Measurements from ENCODE around the gene SCNM1.
A peak's percentile ranks its signal among the peaks of the same experiment; 100 is the strongest.

SCNM1 gene

DNA sequence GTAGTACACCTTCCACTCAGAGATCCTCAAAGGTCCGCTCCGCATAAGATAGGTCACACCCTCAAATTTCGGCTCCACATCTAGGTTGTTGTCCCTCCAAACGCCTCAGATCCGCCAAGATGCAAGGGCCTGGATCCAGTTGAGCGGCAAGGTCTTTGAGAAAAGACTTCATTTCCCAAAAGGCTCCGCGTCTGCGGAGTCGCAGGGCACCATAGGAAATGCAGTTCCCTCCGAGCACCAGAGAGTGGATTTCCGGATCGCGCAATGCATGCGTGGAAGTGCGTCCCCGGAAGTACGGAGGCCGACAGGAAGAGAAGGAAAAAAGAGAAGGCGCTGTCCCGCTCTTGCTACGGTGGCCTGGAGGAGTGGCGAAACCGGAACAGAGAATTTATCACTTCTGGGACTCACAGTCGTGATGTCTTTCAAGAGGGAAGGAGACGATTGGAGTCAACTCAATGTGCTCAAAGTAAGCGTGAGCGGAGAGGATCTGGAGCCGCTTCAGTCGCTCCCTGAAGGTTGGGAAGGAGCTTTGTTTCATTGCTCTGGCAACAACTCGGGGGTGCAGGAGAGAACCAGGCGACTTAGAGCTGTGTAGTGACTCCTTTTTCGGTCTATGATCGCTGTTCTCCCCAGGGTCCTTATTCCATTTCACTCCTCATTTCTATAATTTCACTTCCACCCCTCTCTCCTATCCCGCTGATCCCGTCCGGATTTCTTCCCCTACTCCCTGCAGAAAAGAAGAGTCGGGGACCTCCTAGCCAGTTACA is at the start of gene SCNM1, which contains the start of gene LYSMD1 (continued):
- TF ChIP-seq ZNF571 (tag by site-specific recombination; IDR thresholded peaks at IDR 0.05) (no peak), ZNF621 (tag by site-specific recombination; IDR thresholded peaks at IDR 0.05) (no peak), ZNF560 (tag by site-specific recombination; IDR thresholded peaks at IDR 0.05; ENCODE audit: borderline replicate concordance) (no peak), ZNF555 (tag by site-specific recombination; conservative IDR thresholded peaks at IDR 0.05) (no peak), ZNF629 (tag by site-specific recombination; IDR thresholded peaks at IDR 0.05) (peak; percentile 94), ZBTB8A (tag by site-specific recombination; IDR thresholded peaks at IDR 0.05) (peak; percentile 38), ZNF623 (tag by site-specific recombination; IDR thresholded peaks at IDR 0.05) (0 out of 2 replicates have a peak, but pooled peaks have one; percentile 7), BCL6B (tag by site-specific recombination; IDR thresholded peaks at IDR 0.05) (no peak), ZNF664 (tag by site-specific recombination; IDR thresholded peaks at IDR 0.05) (peak; percentile 26; the same call in 1 of the 2 replicates), ZFP37 (tag by site-specific recombination; IDR thresholded peaks at IDR 0.05) (0 out of 2 replicates have a peak, but pooled peaks have one; percentile 38), SALL2 (tag by site-specific recombination; IDR thresholded peaks at IDR 0.05; ENCODE audit: borderline replicate concordance) (no peak), ZNF843 (tag by site-specific recombination; IDR thresholded peaks at IDR 0.05) (0 out of 2 replicates have a peak, but pooled peaks have one; percentile 10), ZNF654 (tag by site-specific recombination; IDR thresholded peaks at IDR 0.05; ENCODE audit: low read depth) (no peak), YY1 (tag by site-specific recombination; IDR thresholded peaks at IDR 0.05) (0 out of 2 replicates have a peak, but pooled peaks have one; percentile 10), ZNF639 (tag by site-specific recombination; IDR thresholded peaks at IDR 0.05) (no peak; the same call in 1 of the 2 replicates), ZNF585B (tag by site-specific recombination; IDR thresholded peaks at IDR 0.05) (no peak), ZNF214 (tag by site-specific recombination; IDR thresholded peaks at IDR 0.05; ENCODE audit: borderline replicate concordance) (no peak), ZNF366 (tag by site-specific recombination; conservative IDR thresholded peaks at IDR 0.05) (peak; percentile 96), SP3 (tag by site-specific recombination; IDR thresholded peaks at IDR 0.05) (peak; percentile 83), ZNF670 (tag by site-specific recombination; IDR thresholded peaks at IDR 0.05; ENCODE audit: low read depth) (no peak), ZNF416 (tag by site-specific recombination; IDR thresholded peaks at IDR 0.05) (no peak), PRDM1 (tag by site-specific recombination; IDR thresholded peaks at IDR 0.05) (peak; percentile 84), ZNF513 (tag by site-specific recombination; IDR thresholded peaks at IDR 0.05) (no peak)
- TF ChIP-seq, protein P1, sequence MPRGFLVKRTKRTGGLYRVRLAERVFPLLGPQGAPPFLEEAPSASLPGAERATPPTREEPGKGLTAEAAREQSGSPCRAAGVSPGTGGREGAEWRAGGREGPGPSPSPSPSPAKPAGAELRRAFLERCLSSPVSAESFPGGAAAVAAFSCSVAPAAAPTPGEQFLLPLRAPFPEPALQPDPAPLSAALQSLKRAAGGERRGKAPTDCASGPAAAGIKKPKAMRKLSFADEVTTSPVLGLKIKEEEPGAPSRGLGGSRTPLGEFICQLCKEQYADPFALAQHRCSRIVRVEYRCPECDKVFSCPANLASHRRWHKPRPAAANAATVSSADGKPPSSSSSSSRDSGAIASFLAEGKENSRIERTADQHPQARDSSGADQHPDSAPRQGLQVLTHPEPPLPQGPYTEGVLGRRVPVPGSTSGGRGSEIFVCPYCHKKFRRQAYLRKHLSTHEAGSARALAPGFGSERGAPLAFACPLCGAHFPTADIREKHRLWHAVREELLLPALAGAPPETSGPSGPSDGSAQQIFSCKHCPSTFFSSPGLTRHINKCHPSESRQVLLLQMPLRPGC (tag by site-specific recombination; IDR thresholded peaks at IDR 0.05) = peak; percentile 55; the same call in 1 of the 2 replicates
- TF ChIP-seq, protein P2, sequence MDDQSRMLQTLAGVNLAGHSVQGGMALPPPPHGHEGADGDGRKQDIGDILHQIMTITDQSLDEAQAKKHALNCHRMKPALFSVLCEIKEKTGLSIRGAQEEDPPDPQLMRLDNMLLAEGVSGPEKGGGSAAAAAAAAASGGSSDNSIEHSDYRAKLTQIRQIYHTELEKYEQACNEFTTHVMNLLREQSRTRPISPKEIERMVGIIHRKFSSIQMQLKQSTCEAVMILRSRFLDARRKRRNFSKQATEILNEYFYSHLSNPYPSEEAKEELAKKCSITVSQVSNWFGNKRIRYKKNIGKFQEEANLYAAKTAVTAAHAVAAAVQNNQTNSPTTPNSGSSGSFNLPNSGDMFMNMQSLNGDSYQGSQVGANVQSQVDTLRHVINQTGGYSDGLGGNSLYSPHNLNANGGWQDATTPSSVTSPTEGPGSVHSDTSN (CRISPR knock-in tag; IDR thresholded peaks at IDR 0.05) = no peak
- TF ChIP-seq, protein P3, sequence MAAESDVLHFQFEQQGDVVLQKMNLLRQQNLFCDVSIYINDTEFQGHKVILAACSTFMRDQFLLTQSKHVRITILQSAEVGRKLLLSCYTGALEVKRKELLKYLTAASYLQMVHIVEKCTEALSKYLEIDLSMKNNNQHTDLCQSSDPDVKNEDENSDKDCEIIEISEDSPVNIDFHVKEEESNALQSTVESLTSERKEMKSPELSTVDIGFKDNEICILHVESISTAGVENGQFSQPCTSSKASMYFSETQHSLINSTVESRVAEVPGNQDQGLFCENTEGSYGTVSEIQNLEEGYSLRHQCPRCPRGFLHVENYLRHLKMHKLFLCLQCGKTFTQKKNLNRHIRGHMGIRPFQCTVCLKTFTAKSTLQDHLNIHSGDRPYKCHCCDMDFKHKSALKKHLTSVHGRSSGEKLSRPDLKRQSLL (tag by site-specific recombination; IDR thresholded peaks at IDR 0.05) = no peak
- TF ChIP-seq, protein P4, sequence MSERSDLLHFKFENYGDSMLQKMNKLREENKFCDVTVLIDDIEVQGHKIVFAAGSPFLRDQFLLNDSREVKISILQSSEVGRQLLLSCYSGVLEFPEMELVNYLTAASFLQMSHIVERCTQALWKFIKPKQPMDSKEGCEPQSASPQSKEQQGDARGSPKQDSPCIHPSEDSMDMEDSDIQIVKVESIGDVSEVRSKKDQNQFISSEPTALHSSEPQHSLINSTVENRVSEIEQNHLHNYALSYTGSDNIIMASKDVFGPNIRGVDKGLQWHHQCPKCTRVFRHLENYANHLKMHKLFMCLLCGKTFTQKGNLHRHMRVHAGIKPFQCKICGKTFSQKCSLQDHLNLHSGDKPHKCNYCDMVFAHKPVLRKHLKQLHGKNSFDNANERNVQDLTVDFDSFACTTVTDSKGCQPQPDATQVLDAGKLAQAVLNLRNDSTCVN (tag by site-specific recombination; optimal IDR thresholded peaks at IDR 0.05) = peak; percentile 51

All from HEK293 (cell line).